ENCODE results near the gene FAM98B. TPM values are rescaled to one million over a fixed set of nuclear protein-coding genes. Genes with fewer than 3 reads are reported as not detected.

Gene FAM98B
- total and polyA plus RNA-seq, 2 of the 8 experiments (the other 6 are each of a cell fraction or from before 2014, with no cell fraction given), result 5.9 to 48.4 TPM

- no peak overlapping the region for H3K56ac ChIP-seq (replicated peaks; ENCODE audit: insufficient read length, low read depth, low read length)
- WGBS, 2 experiments (ENCODE audit: extremely low coverage in 1 of 2, insufficient coverage in 1 of 2, insufficient read length in 1 of 2, insufficient replicate concordance in 2 of 2, low coverage in 1 of 2, low lambda C conversion rate in 2 of 2, missing lambda C conversion rate in 1 of 2), result 88% methylated on average over 7 of the region's 7 CpGs; no CpG with 5 or more reads in 1 of the 2 experiments
- no peak overlapping the region for H4K8ac ChIP-seq (ENCODE audit: extremely low read depth, insufficient read depth, low read length)
- H3K4me1 ChIP-seq (replicated peaks in 1 of 4; ENCODE audit: control insufficient read depth in 3 of 4, insufficient read depth in 4 of 4, low read length in 3 of 4), result no peaks in the 10 kb centered on the region
- no peaks in the 10 kb centered on the region for H3K79me1 ChIP-seq (ENCODE audit: low read depth, low read length)
- no peak overlapping the region for H2BK12ac ChIP-seq (ENCODE audit: low read depth, low read length)
- no peak overlapping the region for H2AK5ac ChIP-seq (ENCODE audit: low read depth, low read length)
- no peaks in the 10 kb centered on the region for H3K36me3 ChIP-seq (ENCODE audit: control insufficient read depth in 2 of 4, insufficient read depth in 4 of 4, low read length in 3 of 4)
- no peak overlapping the region for H2BK15ac ChIP-seq (ENCODE audit: low read length)
- no peaks in the 10 kb centered on the region for H3K79me2 ChIP-seq (ENCODE audit: control insufficient read depth in 1 of 2, insufficient read depth in 2 of 2, low read length in 2 of 2)
- no peak overlapping the region for H3K18ac ChIP-seq (ENCODE audit: extremely low read depth, low read length)
- no peaks in the 10 kb centered on the region for H3K23me2 ChIP-seq (ENCODE audit: low read depth, low read length)
- H3K9ac ChIP-seq (replicated peaks in 1 of 4; ENCODE audit: extremely low read depth in 1 of 4, low read depth in 3 of 4, low read length in 3 of 4), result no peak overlapping the region
- no peak overlapping the region for H3K4me3 ChIP-seq (ENCODE audit: extremely low read depth in 1 of 4, insufficient read depth in 2 of 4, low read depth in 3 of 4, low read length in 4 of 4)
- no peak overlapping the region for H2BK5ac ChIP-seq (ENCODE audit: low read depth, low read length)
- H3K14ac ChIP-seq (ENCODE audit: insufficient read length), result no peak overlapping the region
- H3K4me2 ChIP-seq (ENCODE audit: insufficient read depth in 1 of 2, low read depth in 2 of 2, low read length in 2 of 2), result no peak overlapping the region
- no peak for DNase-seq (ENCODE audit: low read depth in 1 of 2, low spot score in 2 of 2)
- no peak overlapping the region for H2BK120ac ChIP-seq (replicated peaks; ENCODE audit: low read depth, low read length)
- H3K27me3 ChIP-seq (replicated peaks in 1 of 4; ENCODE audit: control insufficient read depth in 3 of 4, extremely low read depth in 1 of 4, insufficient read depth in 3 of 4, low read length in 3 of 4), result no peaks in the 10 kb centered on the region
- no peak overlapping the region for H4K91ac ChIP-seq (replicated peaks; ENCODE audit: insufficient read length, low read length)
- H4K20me1 ChIP-seq (replicated peaks in 1 of 2; ENCODE audit: control insufficient read depth in 1 of 2, insufficient read depth in 2 of 2, low read length in 2 of 2), result peaks cover 0 to 2% of the 10 kb centered on the region in 2 experiments
- H3K9me3 ChIP-seq (ENCODE audit: insufficient read depth in 2 of 2, low read depth in 1 of 2, low read length in 1 of 2), result no peaks in the 10 kb centered on the region
- H4K5ac ChIP-seq (ENCODE audit: insufficient read length, low read depth, low read length), result no peak overlapping the region
- H2BK20ac ChIP-seq (ENCODE audit: low read length), result no peak overlapping the region
- POLR2A ChIA-PET (ENCODE audit: partially characterized antibody), result interaction anchor here (0.8 to 1.5 kb wide), 3 partner anchors 8 to 10 kb away, joined by 3 to 5 read pairs (median 3); no protein-coding TSS in a partner anchor
- H3K27ac ChIP-seq (ENCODE audit: low read depth, low read length), result no peak overlapping the region
- FAIRE-seq, result no peak
- TF ChIP-seq KDM1A (IDR thresholded peaks at IDR 0.05; ENCODE audit: borderline replicate concordance, low read length) (no peak), BACH1 (IDR thresholded peaks at IDR 0.05; ENCODE audit: low read length) (no peak)
- no peak overlapping the region for H3K4ac ChIP-seq (replicated peaks; ENCODE audit: insufficient read length, low read depth, low read length)
- H3K23ac ChIP-seq (ENCODE audit: insufficient read length), result no peak overlapping the region
- CTCF ChIA-PET (ENCODE audit: partially characterized antibody), result interaction anchor here (1.0 to 4.9 kb wide), 6 partner anchors 9 to 184 kb away, joined by 3 to 24 read pairs (median 4); no protein-coding TSS in a partner anchor
- no peak overlapping the region for H2AFZ ChIP-seq (ENCODE audit: low read length)
These were observed 53.6 kb downstream of the FAM98B start for GRCh38 chr15:38507570-38507969.
